ENCODE data around the gene L2HGDH. TPM values are rescaled to one million over a fixed set of nuclear protein-coding genes. Genes with fewer than 3 reads are reported as not detected.

Gene L2HGDH
- total and polyA plus RNA-seq, 2 donors from 2014 or later, result 11.1 to 12.5 TPM

DNA sequence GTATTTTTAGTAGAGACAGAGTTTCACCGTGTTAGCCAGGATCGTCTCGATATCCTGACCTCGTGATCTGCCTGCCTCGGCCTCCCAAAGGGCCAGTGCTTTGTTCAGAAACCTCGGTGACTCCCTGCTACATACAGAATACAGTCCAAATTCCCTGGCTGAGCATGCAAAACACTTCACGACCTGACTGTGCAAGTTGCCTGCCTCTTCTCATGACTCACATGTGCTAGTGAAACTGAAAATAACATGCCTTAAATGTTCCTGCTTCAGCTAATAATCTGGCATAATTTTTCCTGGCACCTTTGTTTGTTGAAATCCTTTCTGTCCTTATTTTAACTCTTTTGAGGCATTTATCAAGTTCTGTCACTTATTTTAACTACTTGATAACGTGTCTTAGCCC, 8.3 kb upstream of the L2HGDH start:
- FAIRE-seq (no peak), DNase-seq (no peak)
- no peaks in the 10 kb centered on the region for H3K27me3 ChIP-seq (ENCODE audit: control insufficient read depth, insufficient read depth, low read length)
- TF ChIP-seq, protein P1, sequence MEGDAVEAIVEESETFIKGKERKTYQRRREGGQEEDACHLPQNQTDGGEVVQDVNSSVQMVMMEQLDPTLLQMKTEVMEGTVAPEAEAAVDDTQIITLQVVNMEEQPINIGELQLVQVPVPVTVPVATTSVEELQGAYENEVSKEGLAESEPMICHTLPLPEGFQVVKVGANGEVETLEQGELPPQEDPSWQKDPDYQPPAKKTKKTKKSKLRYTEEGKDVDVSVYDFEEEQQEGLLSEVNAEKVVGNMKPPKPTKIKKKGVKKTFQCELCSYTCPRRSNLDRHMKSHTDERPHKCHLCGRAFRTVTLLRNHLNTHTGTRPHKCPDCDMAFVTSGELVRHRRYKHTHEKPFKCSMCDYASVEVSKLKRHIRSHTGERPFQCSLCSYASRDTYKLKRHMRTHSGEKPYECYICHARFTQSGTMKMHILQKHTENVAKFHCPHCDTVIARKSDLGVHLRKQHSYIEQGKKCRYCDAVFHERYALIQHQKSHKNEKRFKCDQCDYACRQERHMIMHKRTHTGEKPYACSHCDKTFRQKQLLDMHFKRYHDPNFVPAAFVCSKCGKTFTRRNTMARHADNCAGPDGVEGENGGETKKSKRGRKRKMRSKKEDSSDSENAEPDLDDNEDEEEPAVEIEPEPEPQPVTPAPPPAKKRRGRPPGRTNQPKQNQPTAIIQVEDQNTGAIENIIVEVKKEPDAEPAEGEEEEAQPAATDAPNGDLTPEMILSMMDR (IDR thresholded peaks at IDR 0.05; ENCODE audit: borderline replicate concordance, extremely low read depth, insufficient read depth), result no peak
- intact Hi-C loops (cut with DNase I), result no loop called here
- no peaks in the 10 kb centered on the region for H3K9me3 ChIP-seq (ENCODE audit: control insufficient read depth in 2 of 3, insufficient read depth in 1 of 3, low read length in 3 of 3)
- peaks cover 0 to 4% (median 2%) of the 10 kb centered on the region in 3 donors for H3K4me1 ChIP-seq (ENCODE audit: control insufficient read depth in 2 of 3, insufficient read depth in 2 of 3, low read depth in 1 of 3, low read length in 3 of 3)
- H3K27ac ChIP-seq (ENCODE audit: low read depth in 2 of 2, low read length in 2 of 2), result peak overlapping the region in 1 of 2 donors; percentile 32
- no peak overlapping the region for H3K9ac ChIP-seq (ENCODE audit: low read length in 3 of 3)
- no peak overlapping the region for H3K4me3 ChIP-seq (ENCODE audit: low read length in 3 of 3)
- H3K36me3 ChIP-seq (ENCODE audit: control insufficient read depth in 2 of 3, insufficient read depth in 3 of 3, low read length in 3 of 3), result peaks cover 0 to 2% (median 0%) of the 10 kb centered on the region in 3 donors

DNA sequence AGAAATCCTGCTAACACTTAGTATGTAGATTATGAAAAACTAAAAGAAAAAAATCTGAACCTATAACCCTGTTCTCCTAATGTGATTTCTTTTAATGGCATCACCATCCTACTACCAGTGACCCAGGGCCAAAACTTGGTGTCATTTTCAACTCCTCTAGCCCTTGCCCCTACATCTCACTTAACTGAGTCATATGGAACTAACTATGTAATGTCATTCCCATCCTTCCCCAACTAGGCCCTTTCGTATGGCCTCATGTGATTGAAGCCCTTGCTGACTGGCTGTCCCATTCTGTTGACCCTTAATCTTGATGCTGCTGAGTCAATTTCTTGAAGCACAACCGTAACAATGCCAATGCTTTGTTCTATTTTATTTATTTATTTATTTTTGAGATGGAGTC, 7.7 kb upstream of the L2HGDH start:
- no peaks in the 10 kb centered on the region for H3K9me3 ChIP-seq (ENCODE audit: control insufficient read depth in 2 of 3, insufficient read depth in 1 of 3, low read length in 3 of 3)
- no peak overlapping the region for H3K4me3 ChIP-seq (ENCODE audit: low read length in 3 of 3)
- no peak overlapping the region for H3K9ac ChIP-seq (ENCODE audit: low read length in 3 of 3)
- H3K4me1 ChIP-seq (ENCODE audit: control insufficient read depth in 2 of 3, insufficient read depth in 2 of 3, low read depth in 1 of 3, low read length in 3 of 3), result peaks cover 0 to 4% (median 2%) of the 10 kb centered on the region in 3 donors
- intact Hi-C loops (cut with DNase I), result no loop called here
- no peak overlapping the region for H3K27ac ChIP-seq (ENCODE audit: low read depth in 2 of 2, low read length in 2 of 2)
- no peaks in the 10 kb centered on the region for H3K27me3 ChIP-seq (ENCODE audit: control insufficient read depth, insufficient read depth, low read length)
- no peak for FAIRE-seq
- TF ChIP-seq, protein P1 (IDR thresholded peaks at IDR 0.05; ENCODE audit: borderline replicate concordance, extremely low read depth, insufficient read depth), result no peak
- DNase-seq, result no peak
- H3K36me3 ChIP-seq (ENCODE audit: control insufficient read depth in 2 of 3, insufficient read depth in 3 of 3, low read length in 3 of 3), result peaks cover 0 to 2% (median 0%) of the 10 kb centered on the region in 3 donors

DNA sequence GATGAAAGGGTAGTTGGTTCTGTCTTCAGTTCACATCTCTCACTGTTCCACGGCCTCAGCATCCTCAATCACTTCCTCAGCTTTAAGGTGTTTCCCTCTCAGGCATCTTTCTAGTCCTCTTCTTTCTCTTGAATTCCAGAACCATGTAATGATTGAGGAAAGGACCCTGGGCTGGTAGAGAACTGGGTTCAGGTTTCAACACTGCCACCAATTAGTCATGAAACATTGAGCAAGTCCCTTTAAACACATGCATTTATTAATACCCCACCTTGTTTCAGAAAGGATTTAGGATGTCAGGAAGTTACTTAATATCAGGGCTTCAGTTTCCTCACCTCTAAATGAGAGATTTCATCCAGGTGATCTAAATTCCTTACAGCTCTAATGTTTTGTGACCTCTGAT, 7.3 kb upstream of the L2HGDH start:
- H3K36me3 ChIP-seq (ENCODE audit: control insufficient read depth in 2 of 3, insufficient read depth in 3 of 3, low read length in 3 of 3), result peaks cover 0 to 2% (median 0%) of the 10 kb centered on the region in 3 donors
- DNase-seq, result no peak
- FAIRE-seq, result no peak
- H3K9me3 ChIP-seq (ENCODE audit: control insufficient read depth in 2 of 3, insufficient read depth in 1 of 3, low read length in 3 of 3), result no peaks in the 10 kb centered on the region
- intact Hi-C loops (cut with DNase I), result no loop called here
- H3K4me3 ChIP-seq (ENCODE audit: low read length in 3 of 3), result no peak overlapping the region
- no peak overlapping the region for H3K9ac ChIP-seq (ENCODE audit: low read length in 3 of 3)
- no peaks in the 10 kb centered on the region for H3K27me3 ChIP-seq (ENCODE audit: control insufficient read depth, insufficient read depth, low read length)
- H3K4me1 ChIP-seq (ENCODE audit: control insufficient read depth in 2 of 3, insufficient read depth in 2 of 3, low read depth in 1 of 3, low read length in 3 of 3), result peaks cover 0 to 4% (median 2%) of the 10 kb centered on the region in 3 donors
- no peak overlapping the region for H3K27ac ChIP-seq (ENCODE audit: low read depth in 2 of 2, low read length in 2 of 2)
- TF ChIP-seq, protein P1 (IDR thresholded peaks at IDR 0.05; ENCODE audit: borderline replicate concordance, extremely low read depth, insufficient read depth), result no peak
